GM12878 (cell line): ENCODE data around the gene PRM2. TPM values are rescaled to one million over a fixed set of nuclear protein-coding genes. Genes with fewer than 3 reads are reported as not detected.
A peak's percentile ranks its signal among the peaks of the same experiment; 100 is the strongest.

Experiments
- ATF7 ChIP-seq: fragments of 450-650 bp; IDR thresholded peaks from 2 replicates; pipeline ENCODE4 v1.6.1; 2016; ENCODE audit warnings: low read depth, mild to moderate bottlenecking
- BCL11A ChIP-seq: IDR thresholded peaks from 2 replicates; pipeline ENCODE4 v1.6.1; 2011; ENCODE audit warnings: low read depth, low read length
- CREM ChIP-seq: IDR thresholded peaks from 2 replicates; pipeline ENCODE4 v1.6.1; 2014; ENCODE audit warnings: antibody characterized with exemption, low read depth
- FOXK2 ChIP-seq: fragments of 450-650 bp; IDR thresholded peaks from 2 replicates; pipeline ENCODE4 v1.6.1; 2017; ENCODE audit warnings: mild to moderate bottlenecking, moderate library complexity
- GABPA ChIP-seq: IDR thresholded peaks from 2 replicates; pipeline ENCODE4 v1.6.1; 2014; ENCODE audit warnings: antibody characterized with exemption, low read depth, mild to moderate bottlenecking, inconsistent platforms
- IRF4 ChIP-seq: IDR thresholded peaks from 2 replicates; pipeline ENCODE4 v1.6.1; 2011; ENCODE audit warnings: low read depth, low read length
- JUNB ChIP-seq: IDR thresholded peaks from 2 replicates; pipeline ENCODE4 v1.6.1; 2016; ENCODE audit warnings: antibody characterized with exemption, mild to moderate bottlenecking
- MEF2A ChIP-seq: IDR thresholded peaks from 2 replicates; pipeline ENCODE4 v1.6.1; 2011; ENCODE audit warnings: low read depth, mild to moderate bottlenecking, low read length, moderate library complexity; ENCODE audit not compliant: insufficient read depth
- MYC ChIP-seq: IDR thresholded peaks from 2 replicates; pipeline ENCODE4 v1.6.1; 2011; ENCODE audit warnings: mild to moderate bottlenecking, low read length, moderate library complexity, inconsistent platforms; ENCODE audit not compliant: insufficient read depth, insufficient replicate concordance, insufficient read length, severe bottlenecking
- NFXL1 ChIP-seq: fragments of 450-650 bp; IDR thresholded peaks from 2 replicates; pipeline ENCODE4 v1.6.1; 2017; ENCODE audit warnings: antibody characterized with exemption, mild to moderate bottlenecking, borderline replicate concordance
- POU2F2 ChIP-seq: IDR thresholded peaks from 3 replicates; pipeline ENCODE4 v1.6.1; 2011; ENCODE audit warnings: low read depth, mild to moderate bottlenecking, low read length, borderline replicate concordance
- RAD51 ChIP-seq: fragments of 450-650 bp; IDR thresholded peaks from 2 replicates; pipeline ENCODE4 v1.6.1; 2016; ENCODE audit warnings: moderate library complexity, mild to moderate bottlenecking, inconsistent platforms
- RB1 ChIP-seq: fragments of 450-650 bp; formaldehyde crosslinking; IDR thresholded peaks from 2 replicates; pipeline ENCODE4 v1.6.1; 2017; ENCODE audit warnings: mild to moderate bottlenecking, borderline replicate concordance
- RCOR1 ChIP-seq: conservative IDR thresholded peaks from 2 replicates; pipeline ENCODE4 v1.6.1; 2012; ENCODE audit warnings: low read depth, low read length, improper control_type of control experiment
- SIX5 ChIP-seq: IDR thresholded peaks from 2 replicates; pipeline ENCODE4 v1.6.1; 2011; ENCODE audit warnings: mild to moderate bottlenecking, low read depth, low read length, moderate library complexity; ENCODE audit not compliant: severe bottlenecking
- SPI1 ChIP-seq: IDR thresholded peaks from 2 replicates; pipeline ENCODE4 v1.6.1; 2011; ENCODE audit warnings: low read depth, mild to moderate bottlenecking, low read length, moderate library complexity, borderline replicate concordance; ENCODE audit not compliant: insufficient read depth
- SREBF1 ChIP-seq: IDR thresholded peaks from 2 replicates; pipeline ENCODE4 v1.6.1; 2012; ENCODE audit warnings: mild to moderate bottlenecking, low read length
- TBL1XR1 ChIP-seq: IDR thresholded peaks from 2 replicates; pipeline ENCODE4 v1.6.1; 2012; ENCODE audit warnings: low read depth, low read length, improper control_type of control experiment
- ZNF207 ChIP-seq: fragments of 450-650 bp; IDR thresholded peaks from 2 replicates; pipeline ENCODE4 v1.6.1; 2014; ENCODE audit warnings: antibody characterized with exemption, mild to moderate bottlenecking, borderline replicate concordance
- ZNF217 ChIP-seq: fragments of 450-650 bp; IDR thresholded peaks from 2 replicates; pipeline ENCODE4 v1.6.1; 2017; ENCODE audit warnings: antibody characterized with exemption, mild to moderate bottlenecking
- ZNF24 ChIP-seq: fragments of 450-650 bp; IDR thresholded peaks from 2 replicates; pipeline ENCODE4 v1.6.1; 2017; ENCODE audit warnings: antibody characterized with exemption, mild to moderate bottlenecking
- polyA plus RNA-seq, 11 experiments: library from polyadenylated mRNA; depleted of rRNA in 4 of 11; unstranded in 6 of 11; stranded (reverse) in 5 of 11; fragments of >200 nt; fragmentation: Nextera tagmentation in 4 of 11; fragmentation: Illumina TruSeq in 1 of 11; extraction: Ambion mirVana in 4 of 11; extraction: Trizol in 1 of 11; gene quantifications; 1 replicate in 1 of 11; 2 replicates in 10 of 11; pipeline versions ENCODE4 v1.2.1 to v1.2.3, GENCODE V29; 2011 to 2016; ENCODE audit warnings: inconsistent platforms in 2 of 11, missing spikeins in 2 of 11, low read depth in 1 of 11
- total RNA-seq, 4 experiments: library from RNA; depleted of rRNA in 3 of 4; stranded (reverse); fragments of >200 nt in 3 of 4; fragmentation: Illumina TruSeq in 1 of 4; extraction: Trizol in 1 of 4; gene quantifications; 2 replicates each; pipeline versions ENCODE4 v1.2.1 to v1.2.3, GENCODE V29; 2013 to 2021
- TF ChIP-seq, protein P1 (sequence below): fragments of 450-650 bp; formaldehyde crosslinking; IDR thresholded peaks from 2 replicates; pipeline ENCODE4 v1.5.0; 2022; ENCODE audit warnings: mild to moderate bottlenecking, missing genetic modification characterization
- TF ChIP-seq, protein P2 (sequence below): fragments of 450-650 bp; IDR thresholded peaks from 2 replicates; pipeline ENCODE4 v1.6.1; 2017; ENCODE audit warnings: mild to moderate bottlenecking, low read depth, inconsistent platforms; ENCODE audit not compliant: poor library complexity, severe bottlenecking
- TF ChIP-seq, protein P3 (sequence below): fragments of 150-350 bp; IDR thresholded peaks from 2 replicates; pipeline ENCODE4 v1.6.1; 2014; ENCODE audit warnings: mild to moderate bottlenecking, low read depth, low read length

Gene PRM2
- total and polyA plus RNA-seq, 10 of the 15 experiments (the other 5 are each of a cell fraction or from before 2014, with no cell fraction given) = not detected

- TF ChIP-seq, protein P1, sequence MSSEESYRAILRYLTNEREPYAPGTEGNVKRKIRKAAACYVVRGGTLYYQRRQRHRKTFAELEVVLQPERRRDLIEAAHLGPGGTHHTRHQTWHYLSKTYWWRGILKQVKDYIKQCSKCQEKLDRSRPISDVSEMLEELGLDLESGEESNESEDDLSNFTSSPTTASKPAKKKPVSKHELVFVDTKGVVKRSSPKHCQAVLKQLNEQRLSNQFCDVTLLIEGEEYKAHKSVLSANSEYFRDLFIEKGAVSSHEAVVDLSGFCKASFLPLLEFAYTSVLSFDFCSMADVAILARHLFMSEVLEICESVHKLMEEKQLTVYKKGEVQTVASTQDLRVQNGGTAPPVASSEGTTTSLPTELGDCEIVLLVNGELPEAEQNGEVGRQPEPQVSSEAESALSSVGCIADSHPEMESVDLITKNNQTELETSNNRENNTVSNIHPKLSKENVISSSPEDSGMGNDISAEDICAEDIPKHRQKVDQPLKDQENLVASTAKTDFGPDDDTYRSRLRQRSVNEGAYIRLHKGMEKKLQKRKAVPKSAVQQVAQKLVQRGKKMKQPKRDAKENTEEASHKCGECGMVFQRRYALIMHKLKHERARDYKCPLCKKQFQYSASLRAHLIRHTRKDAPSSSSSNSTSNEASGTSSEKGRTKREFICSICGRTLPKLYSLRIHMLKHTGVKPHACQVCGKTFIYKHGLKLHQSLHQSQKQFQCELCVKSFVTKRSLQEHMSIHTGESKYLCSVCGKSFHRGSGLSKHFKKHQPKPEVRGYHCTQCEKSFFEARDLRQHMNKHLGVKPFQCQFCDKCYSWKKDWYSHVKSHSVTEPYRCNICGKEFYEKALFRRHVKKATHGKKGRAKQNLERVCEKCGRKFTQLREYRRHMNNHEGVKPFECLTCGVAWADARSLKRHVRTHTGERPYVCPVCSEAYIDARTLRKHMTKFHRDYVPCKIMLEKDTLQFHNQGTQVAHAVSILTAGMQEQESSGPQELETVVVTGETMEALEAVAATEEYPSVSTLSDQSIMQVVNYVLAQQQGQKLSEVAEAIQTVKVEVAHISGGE = 0 out of 2 replicates have a peak, but pooled peaks have one; percentile 19
- TF ChIP-seq JUNB = no peak
- no peak for TF ChIP-seq ZNF24
- no peak for TF ChIP-seq FOXK2
- peak; percentile 84 for TF ChIP-seq MYC
- no peak for TF ChIP-seq GABPA
- TF ChIP-seq RAD51 = no peak
- no peak for TF ChIP-seq SREBF1
- no peak; the same call in 1 of the 2 replicates for TF ChIP-seq TBL1XR1
- TF ChIP-seq, protein P2, sequence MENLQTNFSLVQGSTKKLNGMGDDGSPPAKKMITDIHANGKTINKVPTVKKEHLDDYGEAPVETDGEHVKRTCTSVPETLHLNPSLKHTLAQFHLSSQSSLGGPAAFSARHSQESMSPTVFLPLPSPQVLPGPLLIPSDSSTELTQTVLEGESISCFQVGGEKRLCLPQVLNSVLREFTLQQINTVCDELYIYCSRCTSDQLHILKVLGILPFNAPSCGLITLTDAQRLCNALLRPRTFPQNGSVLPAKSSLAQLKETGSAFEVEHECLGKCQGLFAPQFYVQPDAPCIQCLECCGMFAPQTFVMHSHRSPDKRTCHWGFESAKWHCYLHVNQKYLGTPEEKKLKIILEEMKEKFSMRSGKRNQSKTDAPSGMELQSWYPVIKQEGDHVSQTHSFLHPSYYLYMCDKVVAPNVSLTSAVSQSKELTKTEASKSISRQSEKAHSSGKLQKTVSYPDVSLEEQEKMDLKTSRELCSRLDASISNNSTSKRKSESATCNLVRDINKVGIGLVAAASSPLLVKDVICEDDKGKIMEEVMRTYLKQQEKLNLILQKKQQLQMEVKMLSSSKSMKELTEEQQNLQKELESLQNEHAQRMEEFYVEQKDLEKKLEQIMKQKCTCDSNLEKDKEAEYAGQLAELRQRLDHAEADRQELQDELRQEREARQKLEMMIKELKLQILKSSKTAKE = no peak
- TF ChIP-seq ATF7 = no peak
- TF ChIP-seq ZNF217 = no peak
- TF ChIP-seq RCOR1 = no peak
- TF ChIP-seq NFXL1 = no peak
- TF ChIP-seq RB1 = no peak
- no peak for TF ChIP-seq SIX5
- no peak for TF ChIP-seq IRF4
- no peak for TF ChIP-seq BCL11A
- TF ChIP-seq SPI1 = 0 out of 2 replicates have a peak, but pooled peaks have one; percentile 11
- no peak for TF ChIP-seq MEF2A
- no peak; the same call in 2 of the 3 replicates for TF ChIP-seq POU2F2
- no peak for TF ChIP-seq ZNF207
- peak; percentile 6; the same call in 1 of the 2 replicates for TF ChIP-seq CREM
- TF ChIP-seq, protein P3, sequence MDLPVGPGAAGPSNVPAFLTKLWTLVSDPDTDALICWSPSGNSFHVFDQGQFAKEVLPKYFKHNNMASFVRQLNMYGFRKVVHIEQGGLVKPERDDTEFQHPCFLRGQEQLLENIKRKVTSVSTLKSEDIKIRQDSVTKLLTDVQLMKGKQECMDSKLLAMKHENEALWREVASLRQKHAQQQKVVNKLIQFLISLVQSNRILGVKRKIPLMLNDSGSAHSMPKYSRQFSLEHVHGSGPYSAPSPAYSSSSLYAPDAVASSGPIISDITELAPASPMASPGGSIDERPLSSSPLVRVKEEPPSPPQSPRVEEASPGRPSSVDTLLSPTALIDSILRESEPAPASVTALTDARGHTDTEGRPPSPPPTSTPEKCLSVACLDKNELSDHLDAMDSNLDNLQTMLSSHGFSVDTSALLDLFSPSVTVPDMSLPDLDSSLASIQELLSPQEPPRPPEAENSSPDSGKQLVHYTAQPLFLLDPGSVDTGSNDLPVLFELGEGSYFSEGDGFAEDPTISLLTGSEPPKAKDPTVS = no peak
Measured at GRCh38 chr16:11254913-11255736, 21.2 kb downstream of the PRM2 start (continued).
